CD4-positive, alpha-beta T cell treated with Interleukin-6 for 4 hours (primary cell): ENCODE results near the gene CD200R1L.

Experiments
- DNase-seq: peaks from one replicate; pipeline ENCODE4 v3.0.0-alpha.2; 2020; ENCODE audit warnings: mixed read lengths

The CD200R1L gene

GRCh38 chr3:112786002-112786590, 60.6 kb downstream of the CD200R1L start:
- DNase-seq: no peak

DNA sequence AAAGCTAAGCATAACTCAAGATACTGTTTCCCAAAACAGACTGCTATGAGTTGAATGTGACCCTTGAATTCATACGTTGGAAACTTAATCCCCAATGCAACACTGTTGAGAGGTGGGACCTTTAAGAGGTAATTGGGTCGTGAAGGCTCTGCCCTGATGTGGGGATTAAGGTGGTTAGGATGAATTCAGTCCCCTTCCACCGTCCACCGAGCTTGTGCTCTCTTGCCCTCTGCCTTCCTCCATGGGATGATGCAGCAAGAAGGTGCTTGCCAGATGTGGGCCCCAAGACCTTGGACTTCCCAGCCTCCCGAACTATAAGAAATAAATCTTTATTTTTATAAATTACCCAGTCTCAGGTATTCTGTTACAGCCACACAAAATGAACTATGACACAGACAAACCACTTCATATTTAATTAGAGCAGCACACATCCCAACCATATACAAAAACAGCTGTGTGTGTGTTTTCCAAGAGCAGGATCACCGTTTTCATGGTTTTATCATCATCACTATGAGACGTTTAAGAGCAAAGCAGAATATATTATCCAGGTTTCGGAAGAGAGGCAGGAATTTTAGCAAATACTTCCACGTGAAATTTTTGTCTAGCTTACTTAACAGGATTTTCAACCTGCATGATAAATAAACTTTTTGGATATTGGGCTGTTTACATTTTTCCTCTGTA, 61.2 kb downstream of the CD200R1L start:
- no peak for DNase-seq

GRCh38 chr3:112782491-112782890, 64.2 kb downstream of the CD200R1L start:
- no peak for DNase-seq

GRCh38 chr3:112781599-112781998, 65.1 kb downstream of the CD200R1L start:
- DNase-seq: no peak

GRCh38 chr3:112779558-112780480, 66.8 kb downstream of the CD200R1L start:
- DNase-seq: no peak

DNA sequence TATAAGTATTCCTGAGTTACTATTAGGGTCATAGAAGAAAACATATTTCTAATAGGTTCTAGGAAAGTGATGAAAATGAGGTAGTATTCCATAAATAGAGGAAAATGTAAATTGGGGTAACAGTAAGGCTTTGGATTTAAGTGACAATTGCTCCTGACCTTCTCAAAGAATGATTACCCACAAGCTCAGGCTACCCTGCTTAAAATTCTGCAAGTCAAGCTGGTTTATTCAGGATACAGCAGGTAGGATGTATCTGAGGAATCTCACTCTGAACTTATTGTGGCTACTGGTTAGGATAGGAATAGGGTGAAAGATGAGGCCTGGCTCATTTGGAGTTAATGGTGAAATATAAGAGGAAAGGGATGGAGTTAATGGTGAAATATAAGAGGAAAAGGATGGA, 67.7 kb downstream of the CD200R1L start:
- DNase-seq: no peak

GRCh38 chr3:112778353-112778948, 68.2 kb downstream of the CD200R1L start:
- no peak for DNase-seq

DNA sequence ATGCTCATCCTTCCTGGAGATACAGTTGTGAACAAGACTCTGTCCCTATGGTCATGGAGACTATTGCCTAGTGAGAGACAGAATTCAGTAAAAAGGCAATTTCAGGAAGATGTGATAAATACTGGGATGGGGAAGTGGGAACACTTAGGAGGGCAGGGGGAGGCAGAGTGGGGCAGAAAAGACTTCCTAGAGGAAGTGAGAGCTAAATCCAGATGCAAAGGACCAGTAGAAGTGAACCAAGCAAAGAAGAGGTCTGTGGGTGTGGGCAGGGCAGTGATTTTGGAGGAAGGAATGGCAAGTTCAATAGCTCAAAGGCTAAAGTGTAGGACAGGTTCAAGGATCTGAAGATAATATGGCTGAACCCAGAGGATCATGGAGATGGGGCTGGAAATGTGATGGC, 68.9 kb downstream of the CD200R1L start:
- no peak for DNase-seq

GRCh38 chr3:112776836-112777235, 69.8 kb downstream of the CD200R1L start:
- no peak for DNase-seq

GRCh38 chr3:112776000-112776399, 70.7 kb downstream of the CD200R1L start:
- DNase-seq: no peak

- DNase-seq: no peak
These were observed 71.5 kb downstream of the CD200R1L start for GRCh38 chr3:112775011-112775742.

DNA sequence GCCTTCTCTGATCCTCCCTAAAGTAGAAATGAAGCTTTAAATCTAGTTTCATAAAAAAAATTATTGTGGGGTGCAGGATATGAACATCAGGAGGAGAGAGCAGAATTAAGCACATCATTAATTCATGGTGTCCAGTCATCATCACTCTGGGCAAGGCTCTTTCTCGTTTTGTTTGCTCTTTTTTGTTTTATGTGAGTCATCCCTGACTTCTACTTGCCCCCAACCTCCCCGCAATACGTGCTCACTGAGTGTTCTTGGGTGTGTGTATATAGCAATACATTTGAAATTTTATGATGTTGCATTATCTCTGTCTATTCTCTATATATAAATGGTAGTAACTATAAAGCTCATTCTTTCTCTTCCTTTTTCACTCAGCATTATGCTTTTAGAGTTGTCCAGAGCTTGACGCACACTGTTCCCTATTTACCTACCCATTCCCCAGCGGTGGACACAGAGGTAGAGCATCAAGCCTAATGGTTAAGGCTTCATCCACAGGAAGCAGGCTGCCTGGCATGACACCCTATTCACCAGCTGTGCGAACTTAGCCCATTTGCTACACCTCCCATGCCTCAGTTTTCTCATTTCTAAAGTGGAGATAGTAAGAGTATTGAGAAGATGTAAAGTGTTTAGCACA, 72.3 kb downstream of the CD200R1L start:
- DNase-seq: peak; percentile 16

- peak; percentile 45 for DNase-seq
These were observed 72.8 kb downstream of the CD200R1L start for GRCh38 chr3:112773864-112774263.

GRCh38 chr3:112770951-112771350, 75.7 kb downstream of the CD200R1L start:
- no peak for DNase-seq

- DNase-seq: no peak
These were observed 76.5 kb downstream of the CD200R1L start for GRCh38 chr3:112770032-112770626.

DNA sequence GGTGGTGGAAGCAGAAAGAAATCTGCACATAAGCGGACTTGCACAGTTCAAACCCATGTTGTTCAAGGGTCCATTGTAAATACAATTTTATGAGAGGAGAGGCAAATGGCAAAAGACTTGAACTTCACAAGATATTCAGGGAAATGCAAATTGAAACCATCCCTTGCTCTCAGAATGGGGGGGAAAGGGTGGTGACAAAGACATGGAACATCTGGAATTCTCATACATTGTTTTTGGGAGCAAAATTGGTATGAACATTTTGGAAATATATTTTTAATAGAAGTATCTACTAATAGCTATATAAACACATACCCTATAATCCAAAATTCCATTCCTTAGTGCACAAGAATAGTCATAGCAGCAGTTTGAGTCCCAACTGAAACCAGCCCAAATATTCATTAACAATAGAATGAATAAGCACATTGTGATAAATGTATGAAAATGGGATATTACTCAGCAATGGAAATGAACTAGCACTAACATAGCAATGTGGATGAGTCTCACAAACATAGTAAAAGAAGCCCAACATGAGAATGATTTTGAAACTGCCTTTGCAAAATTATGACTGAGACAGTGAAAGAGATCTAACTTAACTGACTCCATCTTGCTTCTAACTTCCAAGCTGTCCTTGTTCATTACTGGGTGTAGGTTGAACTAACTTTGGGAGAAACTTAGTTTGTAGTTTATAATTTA, 77.2 kb downstream of the CD200R1L start:
- no peak for DNase-seq

- DNase-seq: no peak
These were observed 78.9 kb downstream of the CD200R1L start for GRCh38 chr3:112767777-112768176.

DNA sequence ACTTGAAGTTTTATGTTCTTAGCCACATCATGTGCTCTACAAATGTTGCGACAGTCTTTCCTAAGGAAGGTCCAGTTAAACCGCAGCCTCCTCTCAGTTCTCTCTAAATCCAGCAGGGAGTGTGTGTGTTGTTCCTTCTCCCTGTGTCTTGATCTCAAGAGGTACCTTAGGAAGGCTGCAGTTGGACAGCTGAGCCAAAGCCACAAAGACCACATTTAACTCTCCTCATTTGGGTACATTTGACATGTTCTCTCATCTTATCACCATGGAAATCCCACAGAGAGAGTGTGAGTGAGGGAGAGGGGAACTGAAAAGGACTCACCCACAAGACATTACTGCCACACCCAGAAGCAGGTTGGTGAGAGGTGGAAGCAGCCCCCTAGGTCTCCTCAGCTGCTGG, 79.5 kb downstream of the CD200R1L start:
- DNase-seq: no peak
